KOPT-K1 (cell line): ENCODE data around the gene CYP17A1.
"Not testable (repeated sequence)": the region's sequence is repeated elsewhere in the genome, so short reads cannot be mapped to it uniquely, and the experiment has no call there.

Source experiments
- H3K27ac ChIP-seq: fragments of 200-600 bp; sonication (generic); 2 replicates; pipeline ENCODE4 v1.5.1; 2016; ENCODE audit warnings: antibody characterized with exemption, mild to moderate bottlenecking, low read depth, low read length; ENCODE audit not compliant: poor library complexity, severe bottlenecking
- H3K36me3 ChIP-seq: fragments of 200-600 bp; sonication (generic); 2 replicates; pipeline ENCODE4 v1.5.1; 2017; ENCODE audit warnings: antibody characterized with exemption, mild to moderate bottlenecking, low read length, moderate library complexity; ENCODE audit not compliant: insufficient read depth
- H3K9me3 ChIP-seq: fragments of 200-600 bp; sonication (generic); 2 replicates; pipeline ENCODE4 v1.5.1; 2017; ENCODE audit warnings: antibody characterized with exemption, low read length, mild to moderate bottlenecking; ENCODE audit not compliant: insufficient read depth, poor library complexity, severe bottlenecking

The CYP17A1 gene

DNA sequence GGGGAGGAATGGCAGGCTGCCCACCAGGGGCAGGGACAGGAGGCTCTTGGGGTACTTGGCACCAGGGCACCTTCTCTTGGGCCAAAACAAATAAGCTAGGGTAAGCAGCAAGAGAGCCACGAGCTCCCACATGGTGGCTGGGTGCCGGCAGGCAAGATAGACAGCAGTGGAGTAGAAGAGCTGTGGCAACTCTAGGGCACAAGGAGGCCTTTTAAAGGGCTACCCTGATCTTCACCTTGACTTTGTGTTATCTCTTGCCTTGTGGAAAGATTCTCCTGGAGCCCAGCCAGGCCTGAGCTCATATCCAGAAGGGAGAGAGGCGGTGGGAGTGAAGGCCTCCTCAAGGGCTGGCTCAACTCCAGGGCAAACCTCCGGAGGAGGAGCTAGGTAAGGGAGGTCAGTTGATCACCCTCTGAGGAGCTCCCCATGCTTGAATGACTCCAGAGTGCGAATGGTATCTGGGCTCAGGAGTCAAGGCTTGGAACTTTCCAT, at the start of gene CYP17A1:
Gene CYP17A1, minus strand, starts transcription at position 184 of the 492 bp plus-strand sequence. Its CDS starts 52 bp downstream, at position 132.
- peaks cover 8% of the 10 kb centered on the region for H3K9me3 ChIP-seq
- no peaks in the 10 kb centered on the region for H3K36me3 ChIP-seq
- no peak within 1 kb of the TSS for H3K27ac ChIP-seq

DNA sequence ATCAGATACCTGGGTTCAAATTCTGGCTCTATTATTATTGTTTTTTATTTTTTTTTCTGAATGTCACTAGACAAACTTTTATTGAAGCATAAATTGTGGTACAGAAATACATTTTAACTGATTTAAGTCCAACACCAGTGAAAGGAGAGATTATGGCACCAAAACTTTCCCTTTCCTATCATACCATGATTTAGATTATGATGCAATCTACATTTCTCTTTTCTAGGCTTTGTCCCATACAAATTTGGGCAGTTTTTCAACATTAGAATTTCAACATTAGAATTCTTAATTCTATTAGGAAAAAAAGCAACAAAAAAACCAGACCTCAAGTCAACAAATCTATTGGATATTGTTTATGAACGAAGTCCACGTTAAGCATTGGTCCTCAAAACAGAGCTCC, 43.0 kb upstream of the CYP17A1 start:
- Histone ChIP-seq H3K36me3 (peaks cover 26% of the 10 kb centered on the region; the same call in 1 of the 2 replicates), H3K27ac (no peak overlapping the region), H3K9me3 (no peaks in the 10 kb centered on the region)

DNA sequence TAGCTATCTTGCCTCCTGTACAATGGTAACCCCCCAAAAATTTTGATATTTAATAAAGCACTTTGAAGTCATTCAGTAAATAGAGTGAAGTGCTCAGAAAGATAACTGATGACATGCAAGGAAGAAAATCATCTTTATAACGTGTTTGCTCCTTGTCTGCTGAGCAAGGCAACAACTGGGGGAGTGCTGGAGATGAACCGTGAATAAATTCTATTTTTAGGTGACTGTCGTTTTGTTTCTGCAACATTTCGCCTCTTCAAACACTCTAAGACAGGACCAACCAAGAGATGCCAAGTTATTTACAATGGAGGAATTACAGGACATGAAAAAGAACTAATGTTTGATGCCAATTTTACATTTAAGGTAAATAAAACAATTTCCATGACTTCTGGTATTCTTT, 41.4 kb upstream of the CYP17A1 start:
- H3K27ac ChIP-seq: no peak overlapping the region
- H3K9me3 ChIP-seq: no peaks in the 10 kb centered on the region
- H3K36me3 ChIP-seq: peaks cover 26% of the 10 kb centered on the region; the same call in 1 of the 2 replicates

DNA sequence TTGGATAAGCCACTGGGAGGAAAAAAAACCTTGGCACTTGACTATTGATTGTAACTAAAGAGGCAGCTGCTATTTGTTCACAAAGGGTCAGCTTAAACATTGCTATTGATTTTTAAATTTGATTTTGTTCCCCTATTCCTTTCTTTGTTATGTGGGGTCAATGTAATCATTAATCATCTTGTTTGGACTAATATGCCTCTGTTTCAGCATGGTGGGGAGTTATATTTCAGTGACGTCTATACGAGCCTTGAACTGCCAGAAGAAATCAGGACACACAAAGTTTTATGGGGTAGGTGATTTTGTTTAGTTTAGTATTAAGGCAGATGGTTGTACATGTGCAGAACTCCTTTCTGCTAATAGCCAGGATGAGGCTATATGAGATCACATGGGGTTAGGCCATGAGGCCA, 39.5 kb upstream of the CYP17A1 start:
- peaks cover 26% of the 10 kb centered on the region; the same call in 1 of the 2 replicates for H3K36me3 ChIP-seq
- no peaks in the 10 kb centered on the region for H3K9me3 ChIP-seq
- H3K27ac ChIP-seq: no peak overlapping the region

GRCh38 chr10:102872163-102872562, 35.0 kb upstream of the CYP17A1 start:
- H3K27ac ChIP-seq: no peak overlapping the region
- H3K36me3 ChIP-seq: peaks cover 5% of the 10 kb centered on the region; the same call in 1 of the 2 replicates

GRCh38 chr10:102870221-102870620, 33.0 kb upstream of the CYP17A1 start:
- no peaks in the 10 kb centered on the region for H3K36me3 ChIP-seq
- H3K27ac ChIP-seq: no peak overlapping the region
- no peaks in the 10 kb centered on the region for H3K9me3 ChIP-seq

More at GRCh38 chr10:102872163-102872562, 35.0 kb upstream of the CYP17A1 start:
- H3K9me3 ChIP-seq: no peaks in the 10 kb centered on the region

- no peaks in the 10 kb centered on the region for H3K36me3 ChIP-seq
- peak within 1 kb of the TSS; percentile 65 for H3K27ac ChIP-seq
- H3K9me3 ChIP-seq: no peaks in the 10 kb centered on the region
Measured at GRCh38 chr10:102869258-102870198, 32.3 kb upstream of the CYP17A1 start, which contains the start of gene AS3MT. Gene AS3MT (plus strand): TSS chr10:102869470. CDS start chr10:102869593, 123 bp downstream.

DNA sequence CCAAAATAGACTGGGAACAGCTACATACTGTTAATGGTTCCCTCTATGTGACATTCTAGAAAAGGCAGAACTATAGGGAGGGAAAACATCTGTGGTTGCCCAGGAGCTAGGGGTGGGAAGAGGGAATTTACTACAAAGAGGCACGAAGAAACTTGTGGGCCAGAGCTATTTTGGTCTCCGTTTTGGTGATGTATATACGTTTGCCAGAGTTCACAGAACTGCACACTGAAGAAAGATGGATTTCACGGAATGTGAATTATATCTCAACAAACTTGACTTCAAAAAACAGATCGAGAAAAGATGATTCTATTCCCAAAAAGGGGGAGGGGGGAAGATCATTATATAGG, 31.7 kb upstream of the CYP17A1 start:
- H3K36me3 ChIP-seq: peaks cover under 1% of the 10 kb centered on the region; the same call in 1 of the 2 replicates
- peak overlapping the region; percentile 65 for H3K27ac ChIP-seq

GRCh38 chr10:102865620-102866019, 28.4 kb upstream of the CYP17A1 start:
- H3K36me3 ChIP-seq: peaks cover 24% of the 10 kb centered on the region
- no peaks in the 10 kb centered on the region for H3K9me3 ChIP-seq
- no peak overlapping the region for H3K27ac ChIP-seq

More for the DNA sequence above, 31.7 kb upstream of the CYP17A1 start:
- no peaks in the 10 kb centered on the region for H3K9me3 ChIP-seq

GRCh38 chr10:102863660-102864059, 26.4 kb upstream of the CYP17A1 start:
- Histone ChIP-seq H3K36me3 (peaks cover 32% of the 10 kb centered on the region), H3K27ac (no peak overlapping the region), H3K9me3 (no peaks in the 10 kb centered on the region)

- Histone ChIP-seq H3K9me3 (no peaks in the 10 kb centered on the region), H3K27ac (no peak overlapping the region), H3K36me3 (peaks cover 32% of the 10 kb centered on the region)
Measured at GRCh38 chr10:102859911-102860310, 22.7 kb upstream of the CYP17A1 start.

DNA sequence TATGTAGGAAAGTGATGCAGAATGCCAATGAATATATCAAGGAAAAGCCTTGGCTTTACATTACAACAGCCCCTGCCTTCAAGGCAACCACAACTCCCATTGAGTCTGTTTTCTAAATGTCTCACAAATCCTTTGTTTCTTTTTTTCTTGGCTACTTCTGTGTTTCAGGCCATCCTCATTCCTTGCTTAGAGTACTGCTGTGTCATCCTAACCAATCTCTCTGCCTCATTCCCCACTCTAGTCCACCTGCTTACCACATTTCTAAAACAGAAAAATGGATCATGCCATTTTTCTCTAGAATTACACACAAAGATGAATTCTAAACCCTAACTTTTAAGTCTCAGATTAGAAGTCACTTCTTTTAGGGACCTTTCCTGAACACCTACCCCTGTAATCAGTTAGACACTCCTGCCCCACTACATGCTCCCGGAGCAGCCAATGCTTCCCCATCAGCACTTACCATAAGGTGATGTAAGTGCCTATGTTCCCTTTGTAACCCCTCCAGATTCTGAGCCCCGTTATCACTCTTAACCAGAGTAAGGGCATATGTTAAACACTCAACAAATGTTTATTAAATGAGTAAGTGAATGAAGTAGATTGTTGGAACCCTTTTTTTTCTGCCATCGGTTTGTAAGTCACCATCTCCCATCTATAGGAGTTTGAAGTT, 19.7 kb upstream of the CYP17A1 start:
- peaks cover 16% of the 10 kb centered on the region; the same call in 1 of the 2 replicates for H3K36me3 ChIP-seq
- H3K27ac ChIP-seq: no peak overlapping the region
- no peaks in the 10 kb centered on the region for H3K9me3 ChIP-seq

DNA sequence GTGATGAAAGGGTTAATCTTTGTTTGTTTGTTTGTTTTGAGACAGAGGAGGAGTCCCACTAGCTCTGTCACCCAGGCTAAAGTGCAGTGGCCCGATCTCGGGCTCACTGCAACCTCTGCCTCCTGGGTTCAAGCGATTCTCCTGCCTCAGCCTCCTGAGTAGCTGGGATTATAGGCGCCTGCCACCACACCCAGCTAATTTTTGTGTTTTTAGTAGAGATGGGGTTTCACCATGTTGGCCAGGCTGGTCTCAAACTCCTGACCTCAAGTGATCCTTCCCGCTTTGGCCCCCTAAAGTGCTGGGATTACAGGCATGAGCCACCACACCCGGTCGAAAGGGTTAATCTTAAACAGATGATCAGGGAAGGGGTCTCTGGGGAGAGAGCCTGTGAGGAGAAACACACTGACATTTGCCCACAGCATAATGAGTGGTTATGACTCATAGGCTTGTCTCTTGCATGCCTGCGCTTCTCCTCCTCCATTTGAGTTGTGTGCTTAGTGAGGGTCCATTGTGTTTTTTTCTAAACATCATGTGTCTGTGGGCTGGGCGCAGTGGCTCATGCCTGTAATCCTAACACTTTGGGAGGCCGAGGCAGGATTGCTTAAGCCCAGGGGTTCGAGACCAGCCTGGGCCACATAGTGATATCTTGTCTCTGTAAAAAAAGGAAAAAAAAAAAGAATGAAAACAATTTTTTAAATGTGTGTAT, 18.7 kb upstream of the CYP17A1 start:
- H3K27ac ChIP-seq, H3K9me3 ChIP-seq: not testable (repeated sequence)
- H3K36me3 ChIP-seq: peaks cover 11% of the 10 kb centered on the region; the same call in 1 of the 2 replicates

GRCh38 chr10:102853237-102853636, 16.0 kb upstream of the CYP17A1 start:
- not testable (repeated sequence) for H3K9me3 ChIP-seq, H3K27ac ChIP-seq, H3K36me3 ChIP-seq
